ENCODE results near the gene SDR9C7.
"Not testable (repeated sequence)": the region's sequence is repeated elsewhere in the genome, so short reads cannot be mapped to it uniquely, and the experiment has no call there.

The SDR9C7 gene

DNA sequence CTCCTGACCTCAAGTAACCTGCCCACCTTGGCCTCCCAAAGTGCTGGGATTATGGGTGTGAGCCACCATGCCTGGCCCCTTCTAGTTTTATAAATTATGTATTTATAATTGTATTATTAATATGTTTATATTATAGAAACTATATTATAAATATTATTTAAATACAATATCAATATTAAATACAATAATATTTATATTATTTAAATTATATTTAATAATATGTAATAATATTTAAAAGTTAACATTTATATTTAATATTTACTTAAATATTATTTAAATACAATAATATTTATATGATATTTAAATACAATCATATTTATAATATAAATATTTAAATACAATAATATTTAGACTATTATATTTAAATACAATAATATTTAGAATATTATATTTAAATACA is 20.0 kb downstream of the SDR9C7 start:
- DNase-seq, result no peak

DNA sequence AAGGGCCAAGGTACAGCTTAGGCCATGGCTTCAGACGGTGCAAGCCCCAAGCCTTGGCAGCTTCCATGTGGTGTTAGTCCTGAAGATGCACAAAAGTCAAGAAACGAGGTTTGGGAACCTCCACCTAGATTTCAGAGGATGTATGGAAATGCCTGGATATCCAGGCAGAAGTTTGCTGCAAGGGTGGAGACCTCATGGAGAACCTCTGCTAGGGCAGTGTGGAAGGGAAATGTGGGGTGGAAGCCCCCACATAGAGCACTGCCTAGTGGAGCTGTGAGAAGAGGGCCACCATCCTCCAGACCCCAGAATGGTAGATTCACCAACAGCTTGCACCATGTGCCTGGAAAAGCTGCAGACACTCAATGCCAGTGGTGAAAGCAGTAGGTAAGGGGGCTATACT is 24.8 kb downstream of the SDR9C7 start:
- not testable (repeated sequence) for DNase-seq

DNA sequence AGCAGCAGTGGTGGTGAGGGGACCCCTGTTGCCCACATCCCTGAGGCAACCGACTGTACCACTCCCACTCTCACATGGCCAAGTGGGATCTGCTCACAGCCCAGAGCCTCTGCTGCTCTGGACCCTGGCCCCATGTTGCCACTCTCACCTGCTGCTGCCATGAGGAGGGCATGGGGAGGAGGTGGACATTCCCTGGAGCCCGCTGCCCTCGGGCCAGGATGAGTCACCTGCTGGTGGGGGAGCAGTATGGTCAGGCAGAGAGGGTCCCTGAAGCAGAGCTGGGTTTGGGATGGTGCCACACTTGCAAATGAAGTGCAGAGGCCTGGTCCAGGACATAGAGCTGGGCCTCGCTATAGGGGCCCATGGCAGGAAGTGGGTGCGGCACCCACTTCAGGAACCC is 26.1 kb downstream of the SDR9C7 start:
- no peak for DNase-seq

DNA sequence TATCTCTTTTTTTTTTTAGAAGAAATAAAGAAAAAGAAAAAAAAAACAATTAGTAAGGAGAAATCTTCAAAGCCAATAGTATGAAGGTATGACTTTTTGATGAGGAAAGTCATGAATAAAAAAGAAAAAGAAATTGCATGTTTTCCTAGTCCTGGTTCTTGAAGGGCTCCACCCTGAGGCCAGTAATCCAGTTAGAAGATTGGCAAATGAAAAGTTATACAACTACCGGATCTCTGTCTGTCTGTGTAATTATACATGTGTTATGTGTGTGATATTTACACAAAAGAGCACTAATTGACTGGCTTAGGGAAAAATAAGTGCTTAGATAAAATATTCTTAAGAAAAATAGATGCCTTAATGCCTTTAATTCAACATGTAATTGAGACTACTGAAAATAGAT is 28.4 kb downstream of the SDR9C7 start:
- DNase-seq, result no peak

DNA sequence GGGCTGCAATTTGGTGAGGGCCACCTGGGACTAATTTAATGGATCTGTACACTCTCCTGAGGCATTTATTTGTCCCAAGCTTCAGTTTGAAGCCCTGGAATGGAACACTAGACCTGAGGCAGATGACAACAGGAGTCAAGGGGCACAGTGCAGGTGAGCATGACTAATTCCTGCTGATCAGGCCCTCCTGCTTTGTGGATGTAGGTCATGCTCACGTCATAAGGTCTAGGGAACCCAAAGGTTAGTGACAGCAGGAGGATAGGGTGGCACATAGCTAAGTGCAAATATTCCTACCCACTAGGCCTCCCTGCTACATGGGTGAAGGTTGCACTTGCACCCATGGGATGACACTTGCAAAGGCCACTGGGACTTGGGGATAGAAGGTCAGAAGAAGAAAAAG is 30.8 kb downstream of the SDR9C7 start:
- DNase-seq, result no peak

DNA sequence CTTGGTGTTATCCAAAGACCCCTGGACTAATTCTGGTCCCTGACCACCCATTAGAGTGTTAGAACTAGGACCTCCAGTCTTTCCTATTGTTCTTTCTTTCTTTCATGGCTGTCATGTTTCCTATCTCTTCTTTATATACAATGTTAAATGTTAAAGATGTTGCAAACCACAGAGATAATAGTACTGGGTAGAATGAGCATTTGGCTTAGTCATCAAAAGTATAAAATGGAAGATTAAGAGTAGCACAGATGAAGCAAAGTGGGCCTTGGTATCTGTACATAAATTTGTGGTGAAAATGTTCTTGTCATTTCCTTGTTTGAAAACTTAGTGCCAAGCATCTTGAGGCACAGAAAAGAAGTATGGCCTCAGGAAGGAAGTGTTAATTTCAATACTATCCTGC is 32.9 kb downstream of the SDR9C7 start:
- not testable (repeated sequence) for DNase-seq

DNA sequence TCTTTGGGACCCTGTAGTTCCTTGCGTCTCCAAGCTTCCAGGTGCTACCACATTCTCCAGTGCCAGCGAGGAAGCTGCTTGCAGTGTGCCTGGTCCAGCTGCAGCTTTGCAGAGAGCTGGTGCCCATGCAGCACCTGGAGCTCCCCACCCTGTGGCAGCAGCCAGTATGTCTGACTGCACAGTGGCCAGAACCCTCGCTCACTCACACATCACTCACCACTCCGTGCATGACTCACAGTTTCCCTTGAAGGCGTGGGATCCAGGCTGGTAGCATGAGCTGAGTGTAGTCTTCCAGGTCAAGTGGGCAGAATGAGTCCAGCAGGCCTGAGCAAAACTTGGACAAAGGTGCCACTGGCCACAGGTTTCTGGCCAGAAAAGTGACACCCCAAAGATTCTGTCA is 33.6 kb downstream of the SDR9C7 start:
- DNase-seq, result no peak

DNA sequence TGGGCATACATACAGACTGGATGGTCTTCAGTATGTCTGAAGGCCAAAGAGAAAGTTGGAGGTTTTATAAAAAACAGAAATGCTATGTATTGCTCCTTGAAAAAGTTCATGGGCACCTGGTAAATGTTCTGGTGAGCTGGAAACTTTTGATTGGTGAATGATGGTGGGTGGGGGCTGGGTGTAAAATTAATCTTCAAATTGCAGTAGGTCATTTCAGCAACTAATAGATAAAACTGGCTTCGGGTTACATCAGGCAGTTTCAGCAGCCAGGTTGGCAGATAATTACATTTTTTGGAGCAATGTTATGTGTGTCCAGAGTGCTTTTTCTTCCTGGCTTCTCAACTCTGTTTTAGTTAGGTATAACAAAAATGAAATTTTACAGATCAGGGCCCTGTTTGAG is 35.3 kb downstream of the SDR9C7 start:
- DNase-seq, result no peak

DNA sequence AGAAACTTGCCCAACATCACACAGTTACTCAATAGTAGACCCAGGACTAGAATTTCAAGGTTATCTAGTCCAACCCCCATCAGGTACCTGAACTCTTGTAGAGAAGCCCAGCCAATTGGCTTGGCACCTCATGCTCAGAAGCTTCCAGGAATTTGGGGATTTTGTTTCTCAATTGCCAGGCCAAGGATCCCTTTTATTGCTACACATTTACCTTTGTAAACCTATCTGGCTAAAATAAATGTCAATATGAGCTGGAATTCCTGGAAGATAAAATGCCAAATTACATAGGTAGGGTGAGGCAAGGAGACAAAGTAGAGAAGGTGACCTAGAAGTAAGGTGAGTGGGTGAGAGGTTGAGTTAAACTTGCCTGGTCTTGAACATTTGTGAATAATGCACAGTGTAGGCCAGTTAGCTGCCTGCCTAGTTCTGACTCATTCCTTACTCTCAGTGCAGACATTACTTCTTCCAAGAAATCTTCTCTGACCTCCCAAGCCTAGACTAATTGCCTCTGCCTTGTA is 36.3 kb downstream of the SDR9C7 start:
- DNase-seq, result no peak

DNA sequence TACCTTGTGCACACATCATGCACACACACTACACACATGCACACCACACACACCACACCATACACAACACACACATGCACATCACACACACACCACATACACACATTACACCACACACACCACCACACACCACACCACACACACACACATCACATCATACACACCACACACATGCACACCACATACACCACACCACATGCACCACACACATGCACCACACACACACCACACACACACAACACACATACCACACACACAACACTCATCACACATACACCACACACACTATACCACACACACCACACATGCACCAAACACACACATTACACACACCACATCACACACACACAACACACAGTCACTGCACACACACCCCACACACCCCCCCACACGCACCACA is 38.1 kb downstream of the SDR9C7 start:
- DNase-seq, result no peak

DNA sequence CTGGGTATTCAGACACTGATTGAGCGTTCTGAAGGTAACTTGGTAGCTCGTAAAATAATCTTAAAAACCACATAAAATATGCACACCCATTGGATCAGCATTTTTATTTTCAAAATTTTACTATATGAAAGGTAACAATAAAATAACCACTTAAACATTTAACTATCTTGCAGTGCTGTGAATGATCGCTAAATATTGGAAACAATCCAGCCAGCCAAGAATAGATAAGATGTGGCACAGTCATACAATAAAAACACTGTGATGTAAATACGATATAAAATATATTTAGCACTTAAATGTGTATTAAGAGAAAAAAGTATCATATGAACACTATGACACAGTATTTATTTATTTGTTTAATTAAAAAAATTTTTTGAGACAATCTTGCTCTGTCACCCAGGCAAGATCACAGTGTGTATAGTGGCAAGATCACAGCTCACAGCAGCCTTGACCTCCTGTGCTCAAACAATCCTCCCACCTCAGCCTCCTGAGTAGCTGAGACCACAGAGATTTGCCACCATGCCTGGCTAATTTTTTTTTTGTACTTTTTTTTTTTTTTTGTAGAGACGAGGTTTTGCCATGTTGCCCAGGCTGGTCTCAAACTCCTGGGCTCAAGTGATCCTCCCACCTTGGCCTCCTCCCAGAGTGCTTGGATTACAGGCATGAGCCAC is 39.4 kb downstream of the SDR9C7 start:
- no peak for DNase-seq

DNA sequence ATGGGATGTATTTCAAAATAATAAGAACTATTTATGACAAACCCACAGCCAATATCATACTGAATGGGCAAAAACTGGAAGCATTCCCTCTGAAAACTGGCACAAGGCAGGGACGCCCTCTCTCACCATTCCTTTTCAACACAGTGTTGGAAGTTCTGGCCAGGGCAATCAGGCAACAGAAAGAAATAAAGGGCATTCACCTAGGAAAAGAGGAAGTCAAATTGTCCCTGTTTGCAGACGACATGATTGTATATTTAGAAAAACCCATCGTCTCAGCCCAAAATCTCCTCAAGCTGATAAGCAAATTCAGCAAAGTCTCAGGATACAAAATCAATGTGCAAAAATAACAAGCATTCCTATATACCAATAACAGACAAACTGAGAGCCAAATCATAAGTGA is 42.3 kb downstream of the SDR9C7 start:
- DNase-seq, result not testable (repeated sequence)

DNA sequence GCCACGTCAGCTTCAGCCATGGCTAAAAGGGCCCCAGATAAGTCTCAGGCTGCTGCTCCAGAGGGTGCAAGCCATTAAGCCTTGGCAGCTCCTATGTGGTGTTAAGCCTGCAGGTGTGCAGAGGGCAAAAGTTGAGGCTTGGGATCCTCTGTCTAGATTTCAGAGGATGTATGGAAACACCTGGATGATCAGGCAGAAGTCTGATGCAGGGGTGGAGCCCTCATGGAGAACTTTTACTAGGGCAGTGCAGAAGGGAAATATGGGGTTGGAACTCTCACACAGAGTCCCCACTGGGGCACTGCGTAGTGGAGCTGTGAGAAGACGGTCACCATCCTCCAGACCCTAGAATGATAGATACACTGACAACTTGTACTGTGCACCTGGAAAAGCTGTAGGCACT is 47.9 kb downstream of the SDR9C7 start:
- DNase-seq, result no peak

DNA sequence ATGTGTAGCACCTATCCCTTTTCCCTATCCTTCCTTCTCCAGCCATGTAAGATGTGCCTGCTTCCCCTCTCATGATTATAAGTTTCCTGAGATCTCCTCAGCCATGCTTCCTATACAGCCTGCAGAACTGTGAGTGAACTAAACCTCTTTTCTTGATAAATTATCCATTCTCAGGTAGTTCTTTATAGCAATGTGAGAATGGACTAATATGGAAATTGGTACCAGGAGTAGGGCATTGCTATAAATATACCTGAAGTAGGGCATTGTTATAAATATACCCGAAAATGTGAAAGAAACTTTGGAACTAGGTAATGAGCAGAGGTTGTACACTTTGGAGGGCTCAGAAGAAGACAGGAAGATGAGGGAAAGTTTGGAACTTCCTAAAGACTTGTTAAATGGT is 48.9 kb downstream of the SDR9C7 start:
- DNase-seq, result no peak

DNA sequence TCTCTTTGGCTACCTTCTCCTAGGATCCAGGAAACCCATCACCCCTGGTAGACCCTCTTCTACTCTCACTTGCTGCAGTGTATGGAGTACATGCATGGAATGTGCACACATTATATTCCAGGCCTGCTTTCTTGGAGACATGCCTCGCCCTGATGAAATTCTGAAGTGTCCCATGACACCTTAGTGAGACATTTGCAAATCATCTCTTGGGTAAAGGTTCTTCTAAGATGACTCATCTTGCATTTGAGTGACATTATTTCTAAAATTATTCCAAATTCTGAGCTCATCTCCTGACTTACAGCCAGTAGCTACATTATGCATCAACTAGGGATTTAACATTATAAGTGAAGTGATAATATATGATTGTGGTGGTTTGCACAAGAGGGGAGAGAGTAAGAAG is 49.8 kb downstream of the SDR9C7 start:
- DNase-seq, result no peak

DNA sequence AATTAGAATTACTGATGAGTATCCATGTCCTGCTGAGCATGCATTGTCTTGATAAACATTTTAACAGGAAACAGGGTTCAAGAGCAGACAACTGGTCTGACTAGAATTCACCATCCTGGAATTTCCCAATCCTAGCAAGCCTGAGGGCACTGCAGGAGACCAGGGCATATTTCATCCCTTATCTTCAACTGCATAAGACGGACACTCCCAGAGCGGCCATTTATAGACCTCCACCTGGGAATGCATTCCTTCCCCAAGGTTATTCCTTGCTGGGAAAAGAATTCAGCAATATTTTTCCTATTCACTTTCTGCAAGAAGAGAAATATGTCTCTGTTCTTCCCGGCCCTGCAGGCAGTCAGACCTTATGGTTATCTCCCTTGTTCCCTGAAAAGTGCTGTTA is 51.8 kb downstream of the SDR9C7 start:
- DNase-seq, result not testable (repeated sequence)

DNA sequence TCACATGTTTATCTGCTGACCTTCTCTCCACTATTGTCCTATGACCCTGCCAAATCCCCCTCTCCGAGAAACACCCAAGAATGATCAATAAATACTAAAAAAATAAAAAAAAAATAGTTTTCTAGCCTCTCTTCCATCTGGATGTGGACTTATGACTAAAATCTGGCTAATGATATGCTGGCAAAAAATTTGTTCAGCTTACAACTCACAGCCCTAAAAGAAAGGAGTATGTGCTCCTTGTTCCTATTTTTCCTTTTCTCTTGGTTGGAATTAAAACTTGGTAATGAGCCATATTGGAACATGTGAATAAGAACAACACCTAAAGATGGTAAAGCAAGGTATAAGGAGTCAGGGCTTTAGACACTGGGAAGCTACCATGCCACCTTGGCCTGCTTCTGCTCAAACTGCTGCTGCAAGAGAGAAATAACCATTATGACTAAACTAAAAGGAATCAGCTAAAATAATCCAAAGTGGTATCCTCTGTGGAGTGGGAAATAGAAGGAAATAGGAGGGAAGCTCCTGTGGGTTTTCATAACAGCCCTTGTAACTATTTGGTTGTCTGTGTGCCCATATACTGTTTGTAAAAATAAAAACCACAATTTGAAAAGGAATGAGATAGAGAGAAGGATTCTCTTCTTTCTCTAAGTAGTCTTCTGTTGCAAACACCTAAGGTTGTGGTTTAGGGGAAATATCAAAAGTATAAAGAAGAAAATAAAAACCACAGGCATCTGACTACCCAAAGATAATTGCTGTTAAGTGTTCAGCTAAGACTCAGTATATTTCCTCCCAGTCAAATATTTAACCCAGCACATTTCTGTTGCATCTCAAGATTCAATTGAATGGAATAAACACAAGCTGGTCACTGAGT is 53.8 kb downstream of the SDR9C7 start:
- DNase-seq, result no peak

DNA sequence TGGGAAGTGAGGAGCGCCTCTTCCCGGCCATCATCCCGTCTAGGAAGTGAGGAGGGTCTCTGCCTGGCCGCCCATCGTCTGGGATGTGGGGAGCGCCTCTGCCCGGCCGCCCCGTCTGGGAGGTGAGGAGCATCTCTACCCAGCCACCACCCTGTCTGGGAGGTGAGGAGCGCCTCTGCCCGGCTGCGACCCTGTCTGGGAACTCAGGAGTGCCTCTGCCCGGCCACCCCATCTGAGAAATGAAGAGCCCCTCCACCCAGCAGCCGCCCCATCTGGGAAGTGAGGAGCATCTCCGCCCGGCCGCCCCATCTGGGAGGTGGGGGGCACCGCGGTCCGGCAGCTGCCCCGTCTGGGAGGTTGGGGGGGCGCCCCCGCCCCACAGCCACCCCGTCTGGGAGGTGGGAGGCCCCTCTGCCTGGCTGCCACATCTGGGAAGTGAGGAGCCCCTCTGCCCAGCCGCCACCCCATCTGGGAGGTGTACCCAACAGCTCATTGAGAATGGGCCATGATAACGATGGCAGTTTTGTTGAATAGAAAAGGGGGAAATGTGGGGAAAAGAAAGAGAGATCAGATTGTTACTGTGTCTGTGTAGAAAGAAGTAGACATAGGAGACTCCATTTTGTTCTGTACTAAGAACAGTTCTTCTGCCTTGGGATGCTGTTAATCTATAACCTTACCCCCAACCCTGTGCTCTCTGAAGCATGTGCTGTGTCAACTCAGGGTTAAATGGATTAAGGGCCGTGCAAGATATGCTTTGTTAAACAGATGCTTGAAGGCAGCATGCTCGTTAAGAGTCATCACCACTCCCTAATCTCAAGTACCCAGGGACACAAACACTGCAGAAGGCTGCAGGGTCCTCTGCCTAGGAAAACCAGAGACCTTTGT is 54.7 kb downstream of the SDR9C7 start:
- DNase-seq, result not testable (repeated sequence)

DNA sequence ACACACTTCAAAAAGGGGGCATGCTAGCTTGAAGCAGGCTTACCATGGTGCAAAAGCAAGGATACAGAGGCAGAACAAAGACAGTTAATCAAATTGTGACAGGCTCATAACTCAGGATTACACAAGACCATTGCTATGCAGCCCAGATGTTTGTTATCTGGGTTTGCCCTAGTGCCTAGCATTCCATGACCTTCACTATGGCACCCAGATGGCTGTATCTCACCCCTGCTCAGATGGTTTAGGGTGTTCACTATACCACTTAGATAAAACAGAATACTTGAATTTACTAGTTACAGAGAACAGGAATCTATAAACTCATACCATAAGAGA is 56.2 kb downstream of the SDR9C7 start:
- no peak for DNase-seq

DNA sequence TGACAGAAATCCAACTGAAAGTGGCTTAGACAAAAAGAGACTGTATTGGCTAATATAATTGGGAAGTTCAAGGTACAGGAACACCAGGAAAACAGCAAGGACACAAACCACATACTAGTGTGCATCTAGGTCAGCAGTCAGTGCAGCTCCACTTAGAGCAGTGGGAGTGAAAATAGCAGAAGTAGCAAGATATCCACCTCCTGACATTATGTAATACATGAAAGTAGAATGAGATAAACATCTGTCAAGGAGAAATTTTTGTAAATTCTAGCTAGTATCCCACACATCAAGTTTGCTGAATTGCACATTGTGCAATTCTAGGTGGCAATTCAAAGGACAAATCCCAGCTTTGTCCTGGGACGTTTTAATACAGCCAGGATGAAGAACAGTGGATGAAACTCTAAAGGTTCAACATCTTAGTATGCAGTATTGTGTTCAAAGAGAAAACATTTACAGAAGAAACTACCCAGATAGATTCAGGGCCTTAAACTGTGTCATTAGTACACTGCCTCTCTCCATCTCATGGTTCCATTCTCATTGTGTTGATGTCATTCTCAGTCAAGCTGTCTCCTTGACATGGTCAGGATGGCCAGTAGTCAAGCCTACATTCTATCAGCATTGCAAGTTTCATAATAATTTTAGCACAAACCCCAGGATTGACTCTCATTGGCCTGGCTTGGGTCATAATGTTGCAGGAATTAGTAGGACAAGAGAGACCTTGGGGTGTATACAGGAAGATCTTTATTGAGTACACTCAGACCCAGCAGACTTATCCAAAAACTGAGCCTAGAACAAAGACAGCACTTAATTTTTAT is 56.8 kb downstream of the SDR9C7 start:
- no peak for DNase-seq

DNA sequence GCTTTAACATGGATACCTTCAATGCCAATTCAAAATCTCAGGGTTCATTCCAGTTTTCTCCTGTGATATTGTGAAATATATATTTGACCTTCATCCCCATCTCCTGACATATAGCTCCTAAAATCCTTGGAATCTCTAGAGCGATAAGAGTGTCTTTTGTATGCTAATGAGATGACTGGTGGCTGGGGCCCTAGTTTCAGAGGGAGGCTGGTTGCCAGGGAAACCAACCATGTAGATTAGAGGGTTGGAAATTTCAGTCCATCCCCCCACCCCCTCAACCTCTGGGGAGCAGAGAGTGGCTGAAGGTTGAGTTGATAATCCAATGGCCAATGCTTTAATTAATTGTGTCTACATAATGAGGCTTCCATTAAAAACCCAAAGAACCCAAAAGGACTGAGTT is 59.4 kb downstream of the SDR9C7 start:
- no peak for DNase-seq

DNA sequence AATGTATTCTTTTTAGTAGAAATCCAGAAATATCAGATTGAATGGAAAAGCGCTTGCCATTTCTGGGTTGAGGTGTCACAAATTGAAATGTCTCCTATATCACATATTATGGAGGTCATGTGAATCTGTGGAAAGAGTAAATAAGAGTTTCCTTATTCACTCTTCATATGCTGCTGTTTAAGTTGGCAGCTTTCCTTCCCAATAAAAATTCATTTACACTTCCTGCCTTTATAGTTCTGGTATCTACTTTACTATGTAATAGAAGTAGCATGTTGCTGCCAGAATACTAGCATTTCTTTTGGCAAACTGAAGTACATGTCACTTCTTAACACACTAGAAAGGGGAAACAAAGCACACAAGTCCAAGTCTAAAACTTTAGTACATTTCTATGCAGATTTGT is 60.8 kb downstream of the SDR9C7 start:
- DNase-seq, result no peak
